CD4-positive, alpha-beta T cell treated with Interleukin-4 for 4 hours (primary cell): ENCODE measurements around the gene TLR4.
A peak's percentile ranks its signal among the peaks of the same experiment; 100 is the strongest.

ENCODE experiments used
- DNase-seq: peaks from one replicate; pipeline ENCODE4 v3.0.0-alpha.2; 2020

TLR4 gene

GRCh38 chr9:117715411-117715989 lies 11.3 kb downstream of the TLR4 start:
- DNase-seq = no peak

- peak; percentile 24 for DNase-seq
Observed at GRCh38 chr9:117718085-117718484, 13.9 kb downstream of the TLR4 start.

- no peak for DNase-seq
Observed at GRCh38 chr9:117718701-117719100, 14.5 kb downstream of the TLR4 start.

DNA sequence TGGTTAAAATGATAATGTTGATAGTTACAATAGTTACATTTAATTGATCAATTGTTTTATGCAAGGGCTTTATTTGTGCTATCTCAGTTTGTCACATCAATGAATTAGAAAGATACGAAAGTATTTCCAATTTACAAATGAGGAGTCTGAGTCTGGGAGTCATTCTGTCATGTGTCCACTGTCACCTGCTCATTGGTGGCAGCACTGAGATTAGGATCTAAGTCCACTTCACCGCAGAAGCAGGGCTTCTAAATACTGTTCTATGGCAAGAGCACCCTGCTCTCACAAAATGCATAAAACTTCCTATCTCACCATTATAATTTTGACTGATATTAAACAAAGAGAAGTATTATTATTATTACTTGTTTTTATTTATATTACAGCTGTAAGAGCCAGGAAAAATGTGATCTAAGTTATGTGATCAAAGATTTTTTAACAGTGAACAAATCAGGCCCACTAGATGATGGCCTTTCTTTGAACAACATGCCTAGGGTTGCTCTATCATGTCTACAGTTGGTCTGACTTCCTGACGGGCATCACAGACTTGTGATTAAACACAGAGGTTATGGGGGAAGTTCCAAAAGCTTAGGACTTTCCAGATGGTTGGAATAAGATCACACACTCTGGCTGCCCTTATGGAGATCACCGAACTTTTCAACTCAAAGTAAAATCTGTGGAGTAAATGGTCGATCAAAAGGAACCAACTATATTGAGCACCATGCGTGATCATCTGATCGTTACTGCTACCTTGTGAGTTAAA lies 15.1 kb downstream of the TLR4 start:
- DNase-seq = no peak

- DNase-seq = no peak
Observed at GRCh38 chr9:117720066-117720465, 15.9 kb downstream of the TLR4 start.

GRCh38 chr9:117720555-117720954 lies 16.4 kb downstream of the TLR4 start:
- DNase-seq = no peak

DNA sequence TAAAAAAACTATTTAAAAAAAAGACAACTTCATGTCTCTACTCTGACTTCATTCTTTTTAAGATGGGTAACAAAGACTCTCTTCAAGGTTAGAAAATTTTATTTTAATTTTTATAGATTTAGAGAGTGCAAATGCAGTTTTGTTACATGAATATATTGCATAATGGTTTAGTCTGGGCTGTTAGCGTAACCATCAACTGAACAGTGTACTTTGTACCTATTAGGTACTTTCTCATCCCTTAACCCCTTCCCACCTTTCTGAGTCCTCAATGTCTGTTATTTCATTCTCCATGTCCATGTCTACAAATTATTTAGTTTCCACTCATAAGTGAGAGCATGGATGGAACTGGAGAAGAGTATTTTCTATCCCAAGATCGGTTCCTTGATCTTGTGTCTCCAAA lies 16.8 kb downstream of the TLR4 start:
- no peak for DNase-seq

GRCh38 chr9:117722108-117722761 lies 18.0 kb downstream of the TLR4 start:
- no peak for DNase-seq

- DNase-seq = no peak
Observed at GRCh38 chr9:117723986-117724625, 19.9 kb downstream of the TLR4 start.

GRCh38 chr9:117725426-117725887 lies 21.3 kb downstream of the TLR4 start:
- DNase-seq = no peak

GRCh38 chr9:117729375-117729774 lies 25.2 kb downstream of the TLR4 start:
- DNase-seq = no peak

DNA sequence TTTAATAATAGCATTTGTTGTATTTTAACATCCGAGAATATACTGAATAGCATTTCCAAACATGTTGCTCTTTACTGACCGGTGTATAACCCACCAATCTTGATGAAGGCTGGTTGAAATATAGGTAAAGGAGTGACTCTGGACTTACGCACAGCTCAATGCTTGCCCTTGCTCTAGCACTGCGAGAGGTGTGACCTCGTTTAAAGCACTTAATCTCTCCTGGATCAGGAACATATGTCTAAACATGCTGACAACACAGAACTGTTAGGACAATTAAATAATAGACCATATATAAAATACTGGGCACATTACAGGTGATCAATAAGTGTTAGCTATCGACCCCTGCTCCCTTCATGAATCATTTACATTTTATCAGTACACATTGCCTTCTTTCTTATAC lies 28.3 kb downstream of the TLR4 start:
- DNase-seq = no peak

DNA sequence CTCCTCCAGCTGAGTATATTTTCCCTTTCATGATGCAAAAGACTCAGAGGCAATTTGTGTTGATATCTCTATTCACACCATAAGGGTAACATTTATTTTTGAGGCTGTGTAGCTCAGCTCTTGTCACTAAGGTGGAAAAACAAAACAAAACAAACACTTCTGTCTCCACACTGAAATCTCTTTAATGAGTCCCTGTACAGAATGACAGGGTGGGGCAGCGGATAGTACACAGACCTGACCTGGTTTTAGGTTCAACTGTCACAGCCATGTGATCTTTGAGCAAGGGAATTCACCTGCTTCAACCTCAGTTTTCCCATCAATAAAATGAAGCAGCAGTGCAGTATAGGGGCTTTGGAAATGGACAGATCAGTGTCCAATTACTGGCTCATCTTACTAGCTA lies 29.3 kb downstream of the TLR4 start:
- DNase-seq = no peak

GRCh38 chr9:117734082-117734481 lies 29.9 kb downstream of the TLR4 start:
- DNase-seq = no peak

- DNase-seq = no peak
Observed at GRCh38 chr9:117734523-117735314, 30.5 kb downstream of the TLR4 start.

- DNase-seq = no peak
Observed at GRCh38 chr9:117737721-117738226, 33.6 kb downstream of the TLR4 start.

- DNase-seq = no peak
Observed at GRCh38 chr9:117739206-117739605, 35.0 kb downstream of the TLR4 start.

DNA sequence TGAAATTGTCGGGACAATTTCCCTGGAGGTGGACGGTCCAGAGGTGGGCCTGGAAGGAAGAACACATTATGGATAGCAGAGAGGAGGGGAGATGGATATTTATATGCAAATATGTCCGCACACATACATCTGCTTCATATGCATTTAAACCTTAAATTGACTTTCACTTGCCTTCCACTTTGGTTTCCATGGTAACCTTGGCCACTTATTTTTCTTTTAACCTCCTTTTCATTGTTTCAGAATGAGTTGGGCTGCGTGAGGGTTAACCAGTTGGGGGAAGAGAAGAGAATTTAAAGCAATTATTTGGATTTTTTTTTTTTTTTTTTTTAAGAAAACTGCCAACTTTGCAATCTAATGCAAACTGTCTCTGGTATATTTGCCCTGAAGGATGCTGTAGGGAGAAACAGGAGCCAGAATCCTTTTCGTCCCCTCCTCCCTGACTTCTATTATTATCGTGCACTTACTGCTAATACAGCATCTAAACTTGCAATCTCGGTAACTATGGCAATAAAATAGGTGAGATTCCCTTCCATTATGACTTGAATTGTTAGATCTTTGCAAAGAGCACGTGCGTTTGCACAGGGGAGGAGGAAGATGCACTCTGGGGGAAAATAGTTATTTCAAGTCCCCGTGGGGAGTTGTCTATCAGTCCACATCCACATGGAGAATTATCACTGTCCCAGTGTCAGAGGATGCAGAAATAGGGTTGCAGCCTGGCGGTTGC lies 35.6 kb downstream of the TLR4 start:
- DNase-seq = no peak

DNA sequence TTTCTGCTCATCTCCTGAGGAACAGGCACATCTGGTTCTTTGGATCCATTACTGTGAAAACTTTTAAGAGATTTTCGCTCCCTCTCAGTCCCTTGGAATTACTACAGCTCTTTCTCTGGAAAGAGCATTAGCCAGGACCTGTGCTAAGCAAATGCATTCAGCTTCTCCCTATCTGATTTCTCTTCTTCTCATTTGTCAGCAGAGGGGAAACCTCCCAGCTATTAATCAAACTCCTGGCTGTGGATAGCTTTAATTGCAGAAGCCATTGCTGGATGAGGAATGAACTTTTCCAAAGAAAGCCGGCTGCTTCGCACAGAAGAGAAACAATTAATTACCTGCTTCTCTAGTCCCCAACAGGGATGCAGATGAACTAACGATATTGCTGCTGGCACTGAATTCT lies 37.9 kb downstream of the TLR4 start:
- DNase-seq = no peak

DNA sequence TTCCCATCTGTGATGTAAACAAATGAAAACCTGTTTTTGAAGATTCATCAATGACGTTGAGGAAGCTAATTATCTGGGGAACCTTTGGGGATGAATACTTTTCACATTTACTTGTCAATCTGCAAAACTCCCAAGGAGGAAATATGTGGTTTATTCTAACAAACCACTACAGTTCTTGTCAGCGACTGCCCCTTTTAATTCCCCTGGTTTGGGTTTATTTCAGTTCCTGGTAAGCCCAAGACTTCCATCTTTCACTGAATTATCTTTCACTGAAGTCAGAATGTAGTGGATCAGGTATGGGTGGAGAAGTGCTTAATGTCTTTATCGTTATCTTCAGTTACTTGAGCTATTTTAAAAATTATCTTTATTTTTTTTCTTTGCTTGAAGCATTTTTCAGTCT lies 40.2 kb downstream of the TLR4 start:
- no peak for DNase-seq

DNA sequence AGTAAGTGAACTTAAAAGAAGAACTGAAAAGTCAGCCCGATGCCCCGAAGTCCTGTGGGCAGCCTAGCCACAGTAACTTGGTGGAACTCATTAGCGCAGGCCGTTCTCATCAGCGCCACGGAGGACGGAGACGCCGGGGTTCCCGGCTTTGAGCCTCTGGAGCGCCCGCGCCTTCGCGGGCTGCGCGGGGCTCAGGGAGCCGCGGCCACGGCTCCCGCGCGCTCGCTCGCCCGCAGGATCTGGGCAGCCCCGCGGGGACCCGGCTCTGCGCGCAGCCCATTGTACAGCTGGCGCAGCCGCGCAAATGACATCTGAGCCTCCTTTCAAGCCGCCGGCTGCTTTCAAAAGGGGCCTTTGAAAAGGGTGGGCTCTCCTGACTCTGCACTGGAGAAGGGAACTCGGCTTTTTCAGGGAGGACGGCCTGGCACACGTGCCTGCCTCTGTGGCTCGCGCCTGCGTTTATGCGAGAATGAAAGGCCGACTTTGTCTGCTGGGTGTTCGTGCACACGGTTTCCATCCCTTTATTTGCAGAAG lies 40.7 kb downstream of the TLR4 start:
- DNase-seq = no peak

GRCh38 chr9:117745598-117745997 lies 41.4 kb downstream of the TLR4 start:
- no peak for DNase-seq
